Activated CD4-positive, alpha-beta T cell treated with anti-CD3 and anti-CD28 coated beads, Interleukin-2, Interleukin-6, amounts not matched to agents 100 ng/mL and 50 ng/mL, durations not matched to agents 16 hours and 8 hours (primary cell): Measurements from ENCODE around the gene ANKRD17.
A peak's percentile ranks its signal among the peaks of the same experiment; 100 is the strongest.

Experiments used
- DNase-seq: peaks from one replicate; pipeline ENCODE4 v3.0.0-alpha.2; 2020

ANKRD17 gene

GRCh38 chr4:73193659-73194058 lies 64.9 kb downstream of the ANKRD17 start:
- DNase-seq: no peak

DNA sequence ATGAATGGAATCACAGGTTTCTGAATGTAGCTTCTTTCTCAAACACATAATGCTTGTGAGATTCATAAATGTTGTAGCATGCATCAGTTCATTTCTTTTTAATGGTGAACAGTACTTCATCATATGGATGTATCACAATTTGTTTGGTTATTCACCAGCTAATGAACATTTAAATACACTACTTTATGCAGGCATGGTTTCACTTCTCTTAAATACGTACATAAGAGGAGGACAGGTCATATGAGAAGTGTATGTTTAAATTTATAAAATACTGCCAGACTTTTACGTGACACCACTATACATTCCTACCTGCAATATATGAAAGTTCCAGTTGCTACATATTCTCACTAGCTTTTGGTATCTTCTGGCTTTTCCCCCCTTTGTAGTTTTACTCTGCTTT lies 65.4 kb downstream of the ANKRD17 start:
- no peak for DNase-seq

- no peak for DNase-seq
These were observed 69.3 kb downstream of the ANKRD17 start for GRCh38 chr4:73189274-73189810.

DNA sequence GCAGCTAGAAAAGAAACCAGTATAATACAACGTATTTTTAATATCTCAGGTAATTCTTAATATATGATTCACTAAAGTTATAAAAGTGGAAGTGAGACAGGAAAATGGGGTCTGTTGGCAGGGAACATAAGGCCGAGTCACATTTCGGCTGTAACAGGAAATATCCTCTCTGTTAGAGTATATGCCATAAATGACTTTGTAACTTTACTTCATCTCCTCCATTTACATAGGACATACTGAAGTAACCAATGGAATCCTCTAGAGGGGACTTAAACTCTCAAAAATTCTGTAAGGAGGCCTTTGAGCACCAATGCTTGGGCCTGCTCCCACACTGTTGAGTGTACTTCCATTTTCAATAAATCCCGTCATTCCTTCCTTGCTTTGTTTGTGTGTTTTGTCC lies 71.3 kb downstream of the ANKRD17 start:
- DNase-seq: no peak

DNA sequence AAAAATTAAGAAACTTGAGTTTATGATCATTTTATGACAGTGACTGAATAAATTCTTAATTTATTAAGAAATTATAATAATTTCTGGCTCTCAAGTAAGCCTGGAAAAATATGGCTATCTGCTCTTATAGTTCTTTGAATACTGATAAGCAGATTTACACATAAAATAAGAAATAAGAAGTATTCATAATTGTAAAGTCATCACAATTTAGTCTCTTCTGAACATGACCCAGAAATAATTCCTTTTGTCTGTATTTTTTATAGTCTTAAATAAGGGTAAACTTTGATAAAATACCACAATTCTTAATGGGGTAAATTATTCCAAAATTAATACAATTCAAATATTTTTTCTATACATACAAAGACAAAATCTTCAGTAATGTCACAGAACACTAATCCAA lies 72.7 kb downstream of the ANKRD17 start:
- no peak for DNase-seq

- DNase-seq: no peak
These were observed 77.4 kb downstream of the ANKRD17 start for GRCh38 chr4:73181231-73181630.

DNA sequence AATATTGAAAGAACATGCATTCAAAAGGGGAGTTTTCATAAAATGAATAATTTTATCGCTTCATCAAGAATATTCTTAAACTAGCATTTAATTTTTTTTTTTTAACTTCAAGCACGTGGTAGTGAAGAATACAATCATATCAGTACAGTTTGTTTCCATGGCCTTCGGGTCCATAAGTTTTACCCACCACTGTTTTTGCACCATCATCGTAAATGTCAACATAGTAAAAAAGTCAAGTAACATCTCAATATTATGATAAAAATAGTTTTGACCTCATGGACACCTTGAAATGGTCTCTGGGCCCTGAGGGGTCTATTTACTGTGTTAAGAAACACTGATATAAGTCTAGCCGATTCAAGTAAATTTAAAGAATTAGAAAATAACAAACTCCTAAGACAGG lies 80.2 kb downstream of the ANKRD17 start:
- no peak for DNase-seq

DNA sequence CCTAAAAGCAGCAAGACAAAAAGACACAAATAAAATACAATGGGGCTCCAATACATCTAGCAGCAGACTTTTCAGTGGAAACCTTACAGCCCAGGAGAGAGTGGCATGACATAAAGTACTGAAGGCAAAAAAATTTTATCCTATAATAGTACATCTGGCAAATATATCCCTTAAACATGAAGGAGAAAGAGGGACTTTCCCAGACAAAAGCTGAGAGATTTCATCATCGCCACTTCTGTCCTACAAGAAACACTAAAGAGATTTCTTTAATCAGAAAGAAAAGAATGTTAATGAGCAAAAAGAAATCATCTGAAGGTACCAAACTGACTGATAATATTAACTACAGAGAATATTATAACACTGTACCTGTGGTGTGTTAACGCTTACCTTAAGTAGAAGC lies 86.4 kb downstream of the ANKRD17 start:
- no peak for DNase-seq

GRCh38 chr4:73170518-73171198 lies 87.9 kb downstream of the ANKRD17 start:
- no peak for DNase-seq

DNA sequence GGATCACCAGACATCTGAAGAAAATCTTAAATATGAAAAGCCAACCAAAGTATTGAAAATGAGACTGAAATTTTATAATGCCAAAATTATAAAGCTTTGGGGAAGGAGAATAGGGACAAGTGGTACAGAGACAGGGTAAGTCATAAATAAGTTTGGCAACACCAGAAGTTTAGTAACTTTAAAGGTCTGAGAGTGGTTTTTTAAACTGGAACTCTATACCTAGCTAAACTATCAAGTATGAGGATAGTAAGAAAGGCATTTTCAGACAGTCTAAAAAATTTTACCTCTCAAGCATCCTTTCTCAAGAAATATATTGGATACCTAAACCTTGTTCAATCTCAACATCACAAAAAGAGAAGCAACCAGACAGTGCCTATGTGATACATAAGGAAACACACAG lies 92.4 kb downstream of the ANKRD17 start:
- DNase-seq: no peak

GRCh38 chr4:73161527-73162185 lies 96.9 kb downstream of the ANKRD17 start:
- DNase-seq: no peak

- DNase-seq: no peak
These were observed 102.2 kb downstream of the ANKRD17 start for GRCh38 chr4:73156394-73156793.

DNA sequence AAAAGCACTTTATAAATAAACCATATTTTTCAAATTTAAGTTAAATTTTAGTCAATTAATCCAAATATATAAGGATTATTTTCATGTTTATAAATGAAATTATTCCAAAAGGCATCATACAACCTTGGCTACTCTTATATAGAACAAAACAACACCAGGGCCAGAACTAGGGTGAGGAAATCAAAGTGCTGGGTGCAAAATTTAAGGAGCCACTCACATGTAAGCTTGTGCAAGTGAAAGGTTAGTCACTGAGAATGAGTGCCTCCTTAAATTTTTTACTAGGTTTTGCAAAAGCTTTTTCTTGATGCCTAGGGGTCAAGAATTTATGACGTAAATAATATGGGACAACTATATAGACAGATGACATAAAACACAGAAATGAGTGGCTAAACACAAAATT lies 105.7 kb downstream of the ANKRD17 start:
- no peak for DNase-seq

GRCh38 chr4:73142995-73143547 lies 115.5 kb downstream of the ANKRD17 start:
- no peak for DNase-seq

DNA sequence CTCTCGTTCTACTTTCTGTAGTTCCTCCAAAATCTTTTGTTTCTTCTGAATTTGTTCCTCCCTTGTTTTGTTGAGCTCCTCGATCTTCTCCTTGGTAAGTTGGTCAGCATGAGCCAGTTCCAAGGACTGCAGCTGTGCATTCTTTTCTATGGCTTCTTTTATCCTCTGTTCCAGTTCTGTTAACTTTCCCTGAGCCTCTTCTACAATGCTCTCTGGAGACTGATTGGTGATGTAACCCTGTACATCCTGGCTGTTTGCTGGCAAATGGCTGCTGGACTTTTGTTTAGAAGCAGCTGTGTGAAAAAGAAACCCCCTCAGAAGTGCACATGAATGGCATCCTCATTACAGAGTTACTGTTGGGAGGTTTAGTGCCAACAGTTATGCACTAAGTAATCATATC lies 118.6 kb downstream of the ANKRD17 start:
- no peak for DNase-seq

GRCh38 chr4:73139245-73139644 lies 119.4 kb downstream of the ANKRD17 start:
- DNase-seq: no peak

DNA sequence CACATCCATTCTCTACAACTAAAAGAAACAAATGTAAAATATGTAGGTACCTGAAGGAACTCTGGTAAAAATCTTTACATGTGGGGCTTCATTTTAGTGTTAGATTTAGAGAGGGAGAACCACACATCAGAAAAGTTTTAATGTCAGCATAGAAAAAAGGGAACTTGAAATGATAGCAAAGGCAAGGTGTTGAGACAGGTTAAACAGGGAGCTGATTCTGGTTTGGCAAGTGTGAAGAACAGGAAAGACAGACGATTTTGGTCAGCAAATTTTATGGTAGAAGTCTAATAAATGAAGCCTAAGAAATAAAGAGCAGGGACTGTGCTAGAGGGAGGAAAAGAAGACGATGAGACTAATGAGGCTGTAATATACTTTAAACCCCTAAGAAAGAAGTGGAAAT lies 121.5 kb downstream of the ANKRD17 start:
- DNase-seq: no peak

- DNase-seq: no peak
These were observed 124.8 kb downstream of the ANKRD17 start for GRCh38 chr4:73133784-73134183.

DNA sequence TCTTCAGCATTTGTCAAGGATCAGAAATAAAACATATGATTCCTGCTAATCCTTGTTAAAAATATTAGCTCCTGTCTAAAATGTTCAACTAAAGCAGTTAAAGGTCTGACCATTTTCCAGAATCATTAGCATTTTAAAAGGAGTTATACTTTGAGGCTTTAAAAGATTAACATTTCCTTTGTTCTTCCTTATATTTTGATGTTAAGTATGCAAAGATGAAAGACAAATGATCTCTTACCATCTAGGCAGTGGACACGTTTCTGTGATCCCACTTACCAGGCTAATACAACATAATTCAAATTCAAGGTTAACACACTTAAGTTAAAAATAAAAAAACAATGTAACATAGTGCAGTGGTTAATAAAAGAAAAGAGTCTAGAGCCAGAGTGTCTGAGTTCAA lies 127.3 kb downstream of the ANKRD17 start:
- no peak for DNase-seq

DNA sequence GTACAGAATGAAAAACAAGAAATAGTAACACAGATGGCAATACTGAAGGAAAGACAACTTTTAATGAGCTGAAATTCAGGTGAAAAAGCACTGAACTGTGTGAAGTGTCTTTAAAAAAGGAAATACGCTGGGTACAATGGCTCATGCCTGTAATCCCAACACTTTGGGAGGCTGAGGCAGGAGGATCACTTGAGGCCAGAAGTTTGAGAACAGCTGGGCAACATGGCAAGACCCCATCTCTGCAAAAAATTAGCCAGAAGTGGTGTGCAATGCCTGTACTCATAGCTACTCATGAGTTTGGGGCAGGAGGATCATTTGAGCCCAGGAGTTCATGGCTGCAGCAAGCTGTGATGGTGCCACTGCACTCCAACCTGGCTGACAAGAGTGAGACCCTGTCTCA lies 129.3 kb downstream of the ANKRD17 start:
- no peak for DNase-seq

- DNase-seq: peak; percentile 15
These were observed 130.7 kb downstream of the ANKRD17 start for GRCh38 chr4:73127839-73128453.

GRCh38 chr4:73109493-73109892 lies 149.1 kb downstream of the ANKRD17 start:
- DNase-seq: no peak

GRCh38 chr4:73104695-73105094 lies 153.9 kb downstream of the ANKRD17 start:
- DNase-seq: no peak
